HG03097 (cell line): ENCODE data around the gene CYB5R4.

ENCODE experiments used
- ATAC-seq: cut with Tn5 transposase; IDR thresholded peaks from one replicate; pipeline ENCODE4 v1.9.1; 2021; ENCODE audit not compliant: unreplicated experiment, low FRiP score

Gene CYB5R4

GRCh38 chr6:83974409-83975050, 115.0 kb downstream of the CYB5R4 start:
- no peak for ATAC-seq

- ATAC-seq = no peak
These were observed 116.7 kb downstream of the CYB5R4 start for GRCh38 chr6:83976037-83976755.

- no peak for ATAC-seq
These were observed 117.4 kb downstream of the CYB5R4 start for GRCh38 chr6:83976871-83977270.

GRCh38 chr6:83978324-83978734, 118.8 kb downstream of the CYB5R4 start:
- no peak for ATAC-seq

GRCh38 chr6:83978997-83979396, 119.5 kb downstream of the CYB5R4 start:
- ATAC-seq = no peak

- no peak for ATAC-seq
These were observed 124.9 kb downstream of the CYB5R4 start for GRCh38 chr6:83984411-83984810.

GRCh38 chr6:83985308-83985713, 125.8 kb downstream of the CYB5R4 start:
- ATAC-seq = no peak

GRCh38 chr6:83985715-83986114, 126.2 kb downstream of the CYB5R4 start:
- ATAC-seq = no peak

GRCh38 chr6:83998021-83998584, 138.6 kb downstream of the CYB5R4 start:
- ATAC-seq = no peak

GRCh38 chr6:84001119-84001518, 141.6 kb downstream of the CYB5R4 start:
- ATAC-seq = no peak

GRCh38 chr6:84002226-84002625, 142.7 kb downstream of the CYB5R4 start:
- ATAC-seq = no peak

GRCh38 chr6:84003131-84003530, 143.6 kb downstream of the CYB5R4 start:
- ATAC-seq = no peak

- no peak for ATAC-seq
These were observed 144.2 kb downstream of the CYB5R4 start for GRCh38 chr6:84003654-84004053.

GRCh38 chr6:84007871-84008270, 148.4 kb downstream of the CYB5R4 start:
- ATAC-seq = no peak

GRCh38 chr6:84013354-84013753, 153.9 kb downstream of the CYB5R4 start:
- no peak for ATAC-seq

- no peak for ATAC-seq
These were observed 154.4 kb downstream of the CYB5R4 start for GRCh38 chr6:84013931-84014330.

GRCh38 chr6:84016029-84016428, 156.5 kb downstream of the CYB5R4 start:
- no peak for ATAC-seq
